Mesothelial cell of epicardium (in vitro differentiated cells): ENCODE measurements around the gene SNX32. TPM values are rescaled to one million over a fixed set of nuclear protein-coding genes. Genes with fewer than 3 reads are reported as not detected.
"Not testable (repeated sequence)": the region's sequence is repeated elsewhere in the genome, so short reads cannot be mapped to it uniquely, and the experiment has no call there.

ENCODE experiments used
- DNase-seq, 2 experiments: peaks; one replicate each; pipeline ENCODE4 v3.0.0; 2021; ENCODE audit warnings: low spot score in 2 of 2; ENCODE audit not compliant: unreplicated experiment in 2 of 2
- H3K27ac Mint-ChIP-seq: 2 replicates; pipeline ENCODE4 v1.8.0; 2021; ENCODE audit warnings: mixed read lengths
- H3K27me3 Mint-ChIP-seq: 2 replicates; pipeline ENCODE4 v1.8.0; 2021; ENCODE audit warnings: low read depth, mixed read lengths
- H3K36me3 Mint-ChIP-seq: 2 replicates; pipeline ENCODE4 v1.8.0; 2021; ENCODE audit warnings: mixed read lengths
- H3K4me1 Mint-ChIP-seq: 2 replicates; pipeline ENCODE4 v1.8.0; 2021; ENCODE audit warnings: mixed read lengths
- H3K4me3 Mint-ChIP-seq: 2 replicates; pipeline ENCODE4 v1.8.0; 2021; ENCODE audit warnings: mild to moderate bottlenecking, moderate library complexity, mixed read lengths
- H3K9me3 Mint-ChIP-seq: 2 replicates; pipeline ENCODE4 v1.8.0; 2021; ENCODE audit warnings: mixed read lengths
- CTCF ChIP-seq: fragments of 200-600 bp; sonication (generic); IDR thresholded peaks from one replicate; pipeline ENCODE4 v1.5.0; 2021; ENCODE audit warnings: antibody characterized with exemption; ENCODE audit not compliant: unreplicated experiment
- total RNA-seq: library from RNA; stranded (reverse); gene quantifications from 3 replicates; pipeline ENCODE4 v1.2.1, GENCODE V29; 2021

The SNX32 gene
- total RNA-seq, 1 donor from 2014 or later: 10.7 TPM

GRCh38 chr11:65829459-65829858, 4.3 kb upstream of the SNX32 start:
- H3K36me3 Mint-ChIP-seq: no peaks in the 10 kb centered on the region
- no peak for TF ChIP-seq CTCF
- H3K4me3 Mint-ChIP-seq: no peak overlapping the region
- DNase-seq: no peak
- peaks cover 8% of the 10 kb centered on the region for H3K27me3 Mint-ChIP-seq
- peaks cover 17% of the 10 kb centered on the region for H3K4me1 Mint-ChIP-seq
- no peaks in the 10 kb centered on the region for H3K9me3 Mint-ChIP-seq
- no peak overlapping the region for H3K27ac Mint-ChIP-seq

GRCh38 chr11:65832231-65832630, 1.5 kb upstream of the SNX32 start:
- H3K36me3 Mint-ChIP-seq, H3K27me3 Mint-ChIP-seq, H3K9me3 Mint-ChIP-seq, H3K27ac Mint-ChIP-seq, DNase-seq: not testable (repeated sequence)
- Mint-ChIP-seq H3K4me3 (peak overlapping the region; percentile 1), H3K4me1 (peaks cover 17% of the 10 kb centered on the region)

- no peak overlapping the region for H3K27ac Mint-ChIP-seq
- no peak for TF ChIP-seq CTCF
- H3K4me3 Mint-ChIP-seq: no peak overlapping the region
- no peaks in the 10 kb centered on the region for H3K36me3 Mint-ChIP-seq
- H3K9me3 Mint-ChIP-seq: no peaks in the 10 kb centered on the region
- peaks cover 17% of the 10 kb centered on the region for H3K4me1 Mint-ChIP-seq
- no peak for DNase-seq
- H3K27me3 Mint-ChIP-seq: peaks cover 8% of the 10 kb centered on the region
These were observed 439 bp downstream of the SNX32 start for GRCh38 chr11:65834202-65834601.

DNA sequence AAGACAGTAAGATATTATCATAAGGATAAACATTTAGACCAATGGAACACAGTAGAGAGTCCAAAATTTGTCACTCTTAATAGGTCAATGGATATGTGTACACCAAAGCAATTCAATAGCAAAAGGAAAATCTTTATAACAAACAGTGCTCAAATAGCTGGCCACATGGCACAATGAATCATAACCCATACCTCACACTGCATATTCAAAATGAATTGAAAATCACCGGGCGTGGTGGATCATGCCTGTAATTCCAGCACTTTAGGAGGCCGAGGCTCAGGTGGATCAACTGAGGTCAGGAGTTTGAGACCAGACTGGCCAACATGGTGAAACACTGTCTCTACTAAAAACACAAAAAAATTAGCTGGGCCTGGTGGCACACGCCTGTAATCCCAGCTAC, 8.4 kb downstream of the SNX32 start:
- H3K9me3 Mint-ChIP-seq: no peaks in the 10 kb centered on the region
- H3K27ac Mint-ChIP-seq: no peak overlapping the region
- TF ChIP-seq CTCF: no peak
- H3K36me3 Mint-ChIP-seq: no peaks in the 10 kb centered on the region
- no peak for DNase-seq
- no peak overlapping the region for H3K4me3 Mint-ChIP-seq
- peaks cover 4% of the 10 kb centered on the region for H3K4me1 Mint-ChIP-seq
- H3K27me3 Mint-ChIP-seq: no peaks in the 10 kb centered on the region

DNA sequence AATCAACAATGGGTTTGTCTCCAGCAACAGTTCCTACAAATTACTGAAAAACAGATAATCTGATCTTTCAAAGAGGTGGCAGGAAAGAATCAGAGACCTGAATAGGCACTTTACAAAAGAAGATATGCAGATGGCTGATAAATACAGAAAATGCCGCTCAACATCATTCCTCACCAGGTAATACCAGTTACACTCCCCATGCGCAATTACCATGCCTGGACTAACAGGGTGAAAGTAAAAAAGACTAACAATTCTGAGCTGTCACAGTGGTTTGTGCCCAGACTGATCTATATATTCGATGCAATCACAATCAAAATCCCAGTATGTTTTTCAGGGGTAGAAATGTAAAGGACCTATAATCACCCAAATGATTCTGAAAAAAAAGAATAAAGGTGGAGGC, 10.0 kb downstream of the SNX32 start:
- Mint-ChIP-seq H3K27me3 (no peaks in the 10 kb centered on the region), H3K36me3 (no peaks in the 10 kb centered on the region), H3K4me3 (no peak overlapping the region), H3K4me1 (peaks cover 4% of the 10 kb centered on the region), H3K27ac (no peak overlapping the region), H3K9me3 (no peaks in the 10 kb centered on the region)
- no peak for DNase-seq
- TF ChIP-seq CTCF: no peak

DNA sequence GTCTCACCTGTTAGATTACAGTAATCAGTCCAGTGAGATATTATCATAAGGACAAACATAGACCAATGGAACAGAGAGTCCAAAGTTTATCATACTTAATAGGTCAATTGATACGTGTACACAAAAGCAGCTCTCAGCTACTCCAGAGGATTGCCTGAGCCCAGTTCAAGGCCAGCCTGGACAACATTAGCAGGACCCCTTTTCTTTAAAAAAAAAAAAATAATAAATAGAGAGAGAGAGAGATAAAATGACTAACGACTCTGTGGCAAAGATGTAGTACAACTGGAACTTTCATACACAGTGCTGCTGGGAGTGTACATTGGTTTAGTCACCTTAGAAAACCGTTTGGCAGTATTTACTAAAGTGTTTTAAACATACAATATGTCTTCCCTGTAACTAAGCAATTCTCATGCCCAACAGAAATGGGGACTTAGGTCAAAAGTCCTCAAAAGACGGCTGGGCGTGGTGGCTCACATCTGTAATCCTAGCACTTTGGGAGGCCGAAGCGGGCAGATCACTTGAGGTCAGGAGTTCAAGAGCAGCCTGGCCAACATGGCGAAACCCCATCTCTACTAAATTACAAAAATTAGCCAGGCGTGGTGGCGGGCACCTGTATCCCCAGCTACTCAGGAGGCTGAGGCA, 10.6 kb downstream of the SNX32 start:
- Mint-ChIP-seq H3K27me3 (no peaks in the 10 kb centered on the region), H3K4me3 (no peak overlapping the region)

More for the DNA sequence above, 10.6 kb downstream of the SNX32 start:
- DNase-seq: no peak
- no peak for TF ChIP-seq CTCF
- H3K36me3 Mint-ChIP-seq: no peaks in the 10 kb centered on the region
- H3K27ac Mint-ChIP-seq: no peak overlapping the region
- H3K9me3 Mint-ChIP-seq: no peaks in the 10 kb centered on the region
- peaks cover 4% of the 10 kb centered on the region for H3K4me1 Mint-ChIP-seq
